GM12878 (cell line): Measurements from ENCODE around the gene VPS18. TPM values are rescaled to one million over a fixed set of nuclear protein-coding genes. Genes with fewer than 3 reads are reported as not detected.

Experiments
- ATAC-seq: fragments of 200-7000 bp; cut with Tn5 transposase; 3 replicates; pipeline ENCODE4 v1.9.1; 2020; ENCODE audit warnings: mild to moderate bottlenecking, moderate library complexity
- BruUV-seq: library from RNA; stranded (reverse); fragments of 400-500 nt; replicated peaks from 2 replicates; lab custom pipeline; 2021; lab: Mats Ljungman, UMichigan
- CTCF ChIA-PET: fragments of 300-600 bp; sonication (Branson Sonifier 250); formaldehyde crosslinking; extraction: SDS; loops from one replicate; lab custom pipeline; 2021; ENCODE audit warnings: inconsistent platforms; lab: Yijun Ruan, JAX
- POLR2A ChIA-PET: fragments of 350-600 bp; formaldehyde crosslinking; extraction: SDS; loops from one replicate; lab custom pipeline; 2021; ENCODE audit warnings: inconsistent platforms; lab: Charles Lee
- RAD21 ChIA-PET: fragments of 300-600 bp; sonication (Branson Sonifier 250); formaldehyde crosslinking; loops from one replicate; lab custom pipeline; 2023; ENCODE audit warnings: antibody characterized with exemption; ENCODE audit not compliant: unreplicated experiment; lab: Charles Lee
- SMC1A ChIA-PET: fragments of 300-600 bp; sonication (Branson Sonifier 250); formaldehyde crosslinking; loops from one replicate; lab custom pipeline; 2023; ENCODE audit not compliant: unreplicated experiment, uncharacterized antibody; lab: Charles Lee
- DNase-seq: peaks from one replicate; pipeline ENCODE4 v3.0.0-alpha.2; 2011; ENCODE audit warnings: low read depth, low spot score
- FAIRE-seq: peaks from 3 replicates; lab custom pipeline; 2011; peaks lifted over from hg19 to GRCh38; lab: Jason Lieb, UNC
- H2AFZ ChIP-seq: 2 replicates; pipeline ENCODE4 v1.6.0; 2011; ENCODE audit warnings: low read depth, low read length, control low read depth; ENCODE audit not compliant: control insufficient read depth
- H3K27ac ChIP-seq: 2 replicates; pipeline ENCODE4 v1.5.1; 2011; ENCODE audit warnings: control low read depth; ENCODE audit not compliant: control insufficient read depth, insufficient read depth
- H3K27me3 ChIP-seq, 2 experiments: replicated peaks in 1 of 2; 2 replicates each; pipeline versions ENCODE4 v1.6.0 to v1.6.1; 2011; ENCODE audit warnings: low read length in 1 of 2; ENCODE audit not compliant: control insufficient read depth in 2 of 2, insufficient read depth in 2 of 2
- H3K36me3 ChIP-seq, 2 experiments: 2 replicates each; pipeline ENCODE4 v1.5.1; 2011; ENCODE audit warnings: low read length in 1 of 2; ENCODE audit not compliant: control insufficient read depth in 2 of 2, insufficient read depth in 2 of 2
- H3K4me1 ChIP-seq: 2 replicates; pipeline ENCODE4 v1.6.1; 2011; ENCODE audit warnings: mild to moderate bottlenecking, low read length, moderate library complexity, mixed read lengths; ENCODE audit not compliant: control insufficient read depth, insufficient read depth
- H3K4me2 ChIP-seq: 2 replicates; pipeline ENCODE4 v1.6.0; 2011; ENCODE audit warnings: control low read depth; ENCODE audit not compliant: control insufficient read depth, insufficient read depth
- H3K4me3 ChIP-seq: fragments of 200-600 bp; sonication (generic); 2 replicates; pipeline ENCODE4 v1.5.1; 2016
- H3K79me2 ChIP-seq: 2 replicates; pipeline ENCODE4 v1.6.0; 2011; ENCODE audit warnings: low read length; ENCODE audit not compliant: control insufficient read depth, insufficient read depth
- H3K9ac ChIP-seq: 2 replicates; pipeline ENCODE4 v1.8.0; 2011; ENCODE audit warnings: low read length, control low read depth, mixed read lengths; ENCODE audit not compliant: control insufficient read depth, insufficient read depth
- H3K9me3 ChIP-seq: replicated peaks from 3 replicates; pipeline ENCODE4 v1.5.1; 2011; ENCODE audit warnings: mild to moderate bottlenecking, low read length; ENCODE audit not compliant: control insufficient read depth, insufficient read depth
- H4K20me1 ChIP-seq: 2 replicates; pipeline ENCODE4 v1.6.0; 2011; ENCODE audit not compliant: control insufficient read depth, insufficient read depth
- HDAC6 ChIP-seq: fragments of 200-600 bp; sonication (generic); IDR thresholded peaks from one replicate; pipeline ENCODE4 v1.8.0; 2017; ENCODE audit warnings: antibody characterized with exemption; ENCODE audit not compliant: unreplicated experiment
- IKZF1 ChIP-seq: fragments of 450-650 bp; conservative IDR thresholded peaks from 2 replicates; pipeline ENCODE4 v1.6.1; 2017; ENCODE audit warnings: antibody characterized with exemption, mild to moderate bottlenecking
- NR2F1 ChIP-seq: fragments of 450-650 bp; conservative IDR thresholded peaks from 2 replicates; pipeline ENCODE4 v1.6.1; 2017; ENCODE audit warnings: mild to moderate bottlenecking
- POU2F2 ChIP-seq: IDR thresholded peaks from 3 replicates; pipeline ENCODE4 v1.6.1; 2011; ENCODE audit warnings: low read depth, mild to moderate bottlenecking, low read length, borderline replicate concordance
- SIN3A ChIP-seq: IDR thresholded peaks from 2 replicates; pipeline ENCODE4 v1.6.1; 2012; ENCODE audit warnings: low read depth, low read length, improper control_type of control experiment
- SPI1 ChIP-seq: IDR thresholded peaks from 2 replicates; pipeline ENCODE4 v1.6.1; 2011; ENCODE audit warnings: low read depth, mild to moderate bottlenecking, low read length, moderate library complexity, borderline replicate concordance; ENCODE audit not compliant: insufficient read depth
- WGBS: methylation state at CpG from one replicate; pipeline ENCODE4 v1.1.6; 2016; ENCODE audit warnings: low lambda C conversion rate; ENCODE audit not compliant: insufficient replicate concordance, insufficient coverage; ENCODE audit errors: missing lambda C conversion rate; 5-methylcytosine and 5-hydroxymethylcytosine counted together
- in situ Hi-C: fragments of 300-500 bp; cut with MboI; formaldehyde crosslinking; loops from 9 replicates; pipeline ENCODE4 v1.14.3; 2018; ENCODE audit warnings: mixed read lengths
- intact Hi-C: fragments of 100-400 bp; cut with micrococcal nuclease; formaldehyde crosslinking; loops from one replicate; pipeline ENCODE4 v1.14.2; 2022; ENCODE audit not compliant: unreplicated experiment
- polyA plus RNA-seq, 11 experiments: library from polyadenylated mRNA; depleted of rRNA in 4 of 11; unstranded in 6 of 11; stranded (reverse) in 5 of 11; fragments of >200 nt; fragmentation: Nextera tagmentation in 4 of 11; fragmentation: Illumina TruSeq in 1 of 11; extraction: Ambion mirVana in 4 of 11; extraction: Trizol in 1 of 11; gene quantifications; 1 replicate in 1 of 11; 2 replicates in 10 of 11; pipeline versions ENCODE4 v1.2.1 to v1.2.3, GENCODE V29; 2011 to 2016; ENCODE audit warnings: inconsistent platforms in 2 of 11, missing spikeins in 2 of 11, low read depth in 1 of 11
- total RNA-seq, 4 experiments: library from RNA; depleted of rRNA in 3 of 4; stranded (reverse); fragments of >200 nt in 3 of 4; fragmentation: Illumina TruSeq in 1 of 4; extraction: Trizol in 1 of 4; gene quantifications; 2 replicates each; pipeline versions ENCODE4 v1.2.1 to v1.2.3, GENCODE V29; 2013 to 2021
- TF ChIP-seq, protein P1 (sequence below): fragments of 450-650 bp; IDR thresholded peaks from 2 replicates; pipeline ENCODE4 v1.6.1; 2017; ENCODE audit warnings: mild to moderate bottlenecking, moderate library complexity
- TF ChIP-seq, protein P2 (sequence below): IDR thresholded peaks from 2 replicates; pipeline ENCODE4 v1.6.1; 2011; ENCODE audit warnings: low read depth, mild to moderate bottlenecking, low read length, moderate library complexity, borderline replicate concordance; ENCODE audit errors: extremely low read depth

Gene VPS18
- total and polyA plus RNA-seq, 10 of the 15 experiments (the other 5 are each of a cell fraction or from before 2014, with no cell fraction given), result 0.71 to 20.4 (median 10.6) TPM

DNA sequence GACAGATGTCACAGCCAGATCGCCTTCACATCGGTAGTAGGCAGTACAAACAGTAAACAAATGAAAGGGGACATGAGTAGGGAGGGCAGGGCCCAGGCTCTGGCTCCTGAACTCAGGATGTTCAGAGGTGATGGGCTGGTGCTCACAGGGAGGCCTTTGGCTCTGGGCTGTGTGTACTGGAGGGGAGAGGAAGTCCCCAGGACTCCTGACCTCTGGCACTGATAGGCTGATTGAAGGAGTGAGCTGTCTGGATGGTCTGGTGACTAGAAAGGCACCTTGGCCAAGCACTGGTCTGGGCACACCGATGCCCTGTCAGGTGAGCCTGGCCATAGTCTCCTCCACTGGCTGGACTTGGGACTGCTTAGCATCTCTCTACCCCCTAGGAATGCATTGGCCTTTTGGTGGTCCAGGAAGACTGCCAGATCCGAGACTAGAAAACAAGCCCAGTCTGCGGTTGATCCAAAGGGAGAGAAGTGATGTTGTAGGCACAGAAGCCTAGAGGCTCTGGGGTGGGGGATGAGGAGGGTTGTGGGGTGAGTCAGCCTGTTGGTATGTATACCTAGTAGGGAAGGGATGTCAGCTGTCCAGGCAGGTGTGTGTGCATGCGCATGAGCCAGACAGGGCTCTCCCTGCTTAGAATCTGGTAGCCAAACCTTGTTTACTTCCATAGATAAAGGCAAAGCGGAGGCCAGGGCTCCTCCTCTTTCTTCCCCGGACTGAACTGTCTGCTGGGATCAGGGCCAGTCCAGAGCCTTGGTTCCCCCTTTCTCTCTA lies 48.6 kb upstream of the VPS18 start:
- ChIA-PET SMC1A (interaction anchor here (1.3 to 5.0 kb wide), 4 partner anchors 13 to 338 kb away, joined by 4 to 47 read pairs (median 20); no protein-coding TSS in a partner anchor), RAD21 (interaction anchor here (1.4 to 5.0 kb wide), 5 partner anchors 12 to 48 kb away, joined by 6 to 41 read pairs (median 20); partner anchors contain the start of genes RHOV and VPS18), CTCF (interaction anchor here (1.6 to 8.8 kb wide), 3 partner anchors 13 to 59 kb away, joined by 3 to 140 read pairs (median 37); no protein-coding TSS in a partner anchor), POLR2A (interaction anchor here (1.0 to 5.0 kb wide), 4 partner anchors 12 to 45 kb away, joined by 3 to 39 read pairs (median 10); partner anchors contain the start of gene RHOV)
- in situ Hi-C loops, result no loop called here
- H3K4me2 ChIP-seq, result peak overlapping the region; percentile 86
- ATAC-seq, result peak; percentile 17; the same call in 2 of the 3 replicates
- WGBS, result 92% methylated on average over 7 of the region's 8 CpGs
- no peak for FAIRE-seq
- H3K27ac ChIP-seq, result peak overlapping the region; percentile 76; the same call in 1 of the 2 replicates
- 0 out of 2 replicates have a peak, but pooled peaks have one; percentile 11 for TF ChIP-seq NR2F1
- no peak for TF ChIP-seq HDAC6
- no peaks in the 10 kb centered on the region for H3K9me3 ChIP-seq
- peaks cover 26% of the 10 kb centered on the region for H3K4me1 ChIP-seq
- peak overlapping the region; percentile 45; the same call in 1 of the 2 replicates for H3K4me3 ChIP-seq
- no peaks in the 10 kb centered on the region for H3K36me3 ChIP-seq
- H2AFZ ChIP-seq, result no peak overlapping the region
- DNase-seq, result no peak
- intact Hi-C loops, result loop anchor here (5.0 to 10.0 kb wide), 2 partner anchors 38 to 269 kb away; partner anchors contain the start of genes DNAJC17, INO80 and ZFYVE19
- H4K20me1 ChIP-seq, result no peaks in the 10 kb centered on the region
- H3K79me2 ChIP-seq, result no peaks in the 10 kb centered on the region
- H3K27me3 ChIP-seq, result peaks cover 1 to 3% of the 10 kb centered on the region in 2 experiments; a peak in 1 of 4 replicates
- no TSS peak for BruUV-seq
- H3K9ac ChIP-seq, result 0 out of 2 replicates have a peak overlapping the region, but pooled peaks have one; percentile 45

DNA sequence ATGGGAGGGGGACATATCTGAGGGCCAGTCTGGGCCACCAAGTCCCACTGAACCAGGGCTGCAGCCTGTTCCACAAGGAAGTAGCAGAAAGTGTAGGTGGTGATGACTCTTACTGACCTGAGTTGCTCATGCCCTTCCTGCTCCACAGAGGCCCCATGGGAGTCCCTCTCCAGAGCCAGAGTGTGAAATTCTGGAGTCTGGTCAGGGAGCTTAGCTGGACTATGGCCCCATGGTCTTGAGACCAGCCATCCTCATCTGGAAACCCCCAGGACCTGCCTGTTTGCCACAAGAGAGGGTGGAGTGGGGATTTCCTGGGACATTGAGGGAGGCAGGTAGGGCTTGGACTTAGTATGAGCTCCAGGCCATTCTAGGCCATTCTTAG lies 47.4 kb upstream of the VPS18 start:
- RAD21 ChIA-PET, result interaction anchor here (0.8 to 5.0 kb wide), 9 partner anchors 11 to 62 kb away, joined by 3 to 41 read pairs (median 7); partner anchors contain the start of genes PPP1R14D, RHOV and VPS18
- SMC1A ChIA-PET, result interaction anchor here (0.6 to 5.0 kb wide), 15 partner anchors 12 to 337 kb away, joined by 3 to 47 read pairs (median 4); partner anchors contain the start of genes DNAJC17 and ZFYVE19
- Histone ChIP-seq H3K79me2 (no peaks in the 10 kb centered on the region), H3K27me3 (peaks cover 1 to 3% of the 10 kb centered on the region in 2 experiments; a peak in 1 of 4 replicates), H2AFZ (peak overlapping the region; percentile 13), H3K27ac (peak overlapping the region; percentile 76), H3K36me3 (no peaks in the 10 kb centered on the region), H3K4me2 (peak overlapping the region; percentile 86), H4K20me1 (no peaks in the 10 kb centered on the region), H3K4me1 (peaks cover 26% of the 10 kb centered on the region), H3K9me3 (no peaks in the 10 kb centered on the region), H3K9ac (peak overlapping the region; percentile 45), H3K4me3 (peak overlapping the region; percentile 45; the same call in 1 of the 2 replicates)
- in situ Hi-C loops, result no loop called here
- ATAC-seq, result peak; percentile 52
- DNase-seq, result no peak
- POLR2A ChIA-PET, result interaction anchor here (0.5 to 5.0 kb wide), 10 partner anchors 11 to 49 kb away, joined by 4 to 39 read pairs (median 6); partner anchors contain the start of genes DNAJC17, RHOV, VPS18 and ZFYVE19
- no peak for FAIRE-seq
- intact Hi-C loops, result loop anchor here (5.0 to 10.0 kb wide), 2 partner anchors 40 to 268 kb away; partner anchors contain the start of genes DNAJC17, INO80 and ZFYVE19
- BruUV-seq, result no TSS peak
- CTCF ChIA-PET, result interaction anchor here (0.9 to 8.8 kb wide), 11 partner anchors 12 to 167 kb away, joined by 3 to 140 read pairs (median 5); partner anchors contain the start of genes DNAJC17, VPS18 and ZFYVE19
- TF ChIP-seq, protein P1, sequence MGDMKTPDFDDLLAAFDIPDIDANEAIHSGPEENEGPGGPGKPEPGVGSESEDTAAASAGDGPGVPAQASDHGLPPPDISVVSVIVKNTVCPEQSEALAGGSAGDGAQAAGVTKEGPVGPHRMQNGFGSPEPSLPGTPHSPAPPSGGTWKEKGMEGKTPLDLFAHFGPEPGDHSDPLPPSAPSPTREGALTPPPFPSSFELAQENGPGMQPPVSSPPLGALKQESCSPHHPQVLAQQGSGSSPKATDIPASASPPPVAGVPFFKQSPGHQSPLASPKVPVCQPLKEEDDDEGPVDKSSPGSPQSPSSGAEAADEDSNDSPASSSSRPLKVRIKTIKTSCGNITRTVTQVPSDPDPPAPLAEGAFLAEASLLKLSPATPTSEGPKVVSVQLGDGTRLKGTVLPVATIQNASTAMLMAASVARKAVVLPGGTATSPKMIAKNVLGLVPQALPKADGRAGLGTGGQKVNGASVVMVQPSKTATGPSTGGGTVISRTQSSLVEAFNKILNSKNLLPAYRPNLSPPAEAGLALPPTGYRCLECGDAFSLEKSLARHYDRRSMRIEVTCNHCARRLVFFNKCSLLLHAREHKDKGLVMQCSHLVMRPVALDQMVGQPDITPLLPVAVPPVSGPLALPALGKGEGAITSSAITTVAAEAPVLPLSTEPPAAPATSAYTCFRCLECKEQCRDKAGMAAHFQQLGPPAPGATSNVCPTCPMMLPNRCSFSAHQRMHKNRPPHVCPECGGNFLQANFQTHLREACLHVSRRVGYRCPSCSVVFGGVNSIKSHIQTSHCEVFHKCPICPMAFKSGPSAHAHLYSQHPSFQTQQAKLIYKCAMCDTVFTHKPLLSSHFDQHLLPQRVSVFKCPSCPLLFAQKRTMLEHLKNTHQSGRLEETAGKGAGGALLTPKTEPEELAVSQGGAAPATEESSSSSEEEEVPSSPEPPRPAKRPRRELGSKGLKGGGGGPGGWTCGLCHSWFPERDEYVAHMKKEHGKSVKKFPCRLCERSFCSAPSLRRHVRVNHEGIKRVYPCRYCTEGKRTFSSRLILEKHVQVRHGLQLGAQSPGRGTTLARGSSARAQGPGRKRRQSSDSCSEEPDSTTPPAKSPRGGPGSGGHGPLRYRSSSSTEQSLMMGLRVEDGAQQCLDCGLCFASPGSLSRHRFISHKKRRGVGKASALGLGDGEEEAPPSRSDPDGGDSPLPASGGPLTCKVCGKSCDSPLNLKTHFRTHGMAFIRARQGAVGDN, result 0 out of 2 replicates have a peak, but pooled peaks have one; percentile 14
- TF ChIP-seq SPI1 (no peak), NR2F1 (0 out of 2 replicates have a peak, but pooled peaks have one; percentile 7), IKZF1 (peak; percentile 76; the same call in 1 of the 2 replicates), POU2F2 (no peak), SIN3A (no peak)
- TF ChIP-seq, protein P2, sequence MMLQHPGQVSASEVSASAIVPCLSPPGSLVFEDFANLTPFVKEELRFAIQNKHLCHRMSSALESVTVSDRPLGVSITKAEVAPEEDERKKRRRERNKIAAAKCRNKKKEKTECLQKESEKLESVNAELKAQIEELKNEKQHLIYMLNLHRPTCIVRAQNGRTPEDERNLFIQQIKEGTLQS, result no peak
